HuH-7.5 (cell line): ENCODE measurements around the gene CMC1.

ENCODE experiments used
- DNase-seq: peaks from one replicate; pipeline ENCODE4 v3.0.0; 2011; ENCODE audit warnings: low spot score

Gene CMC1

DNA sequence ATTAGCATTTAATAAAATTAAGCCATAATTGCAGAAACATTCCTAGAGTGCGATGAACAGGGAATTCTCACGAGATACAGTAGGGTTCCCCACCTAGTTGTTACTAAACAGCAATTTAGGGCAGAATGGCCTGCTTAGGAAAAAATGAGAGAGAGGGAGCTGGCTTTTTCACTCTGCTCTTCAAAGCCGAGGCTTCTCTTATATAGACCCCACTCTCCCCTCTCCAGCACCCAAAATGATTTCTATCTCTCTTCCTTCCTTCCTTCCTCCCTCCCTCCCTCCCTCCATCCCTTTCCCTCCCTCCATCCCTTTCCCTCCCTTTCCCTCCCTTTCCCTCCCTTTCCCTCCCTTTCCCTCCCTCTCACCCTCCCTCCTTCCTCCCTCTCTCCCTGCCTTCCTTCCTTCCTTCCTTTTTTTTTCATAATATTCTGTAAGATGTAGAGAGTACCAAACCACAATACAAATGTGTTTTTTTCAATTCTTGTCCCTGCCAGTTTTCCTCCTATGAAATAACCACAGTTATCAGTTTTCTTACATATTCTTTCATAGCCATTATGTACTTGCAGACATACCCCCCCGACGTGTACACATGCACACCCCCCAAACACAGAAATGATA lies 59.0 kb downstream of the CMC1 start:
- no peak for DNase-seq

DNA sequence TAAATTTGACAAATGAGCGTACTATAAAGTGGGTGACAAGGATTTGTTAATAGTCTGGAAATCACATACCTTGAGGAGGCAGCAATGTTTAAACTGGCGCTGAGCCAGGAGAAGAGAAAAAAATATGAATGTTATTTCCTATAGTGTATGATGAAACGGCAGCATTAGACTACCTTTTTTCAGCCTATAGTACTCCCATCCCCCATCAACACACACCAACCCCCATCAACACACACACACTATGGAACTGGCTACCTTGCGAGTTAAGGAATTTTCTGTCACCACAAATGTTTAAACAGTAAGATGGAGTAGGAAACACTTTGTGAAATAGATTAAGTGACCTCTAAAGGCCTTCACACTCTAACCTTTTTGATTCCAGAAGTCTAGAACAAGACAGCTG lies 60.3 kb downstream of the CMC1 start:
- no peak for DNase-seq

GRCh38 chr3:28308196-28308595 lies 66.8 kb downstream of the CMC1 start:
- no peak for DNase-seq

- DNase-seq, result no peak
Measured at GRCh38 chr3:28315711-28316110, 74.3 kb downstream of the CMC1 start.

DNA sequence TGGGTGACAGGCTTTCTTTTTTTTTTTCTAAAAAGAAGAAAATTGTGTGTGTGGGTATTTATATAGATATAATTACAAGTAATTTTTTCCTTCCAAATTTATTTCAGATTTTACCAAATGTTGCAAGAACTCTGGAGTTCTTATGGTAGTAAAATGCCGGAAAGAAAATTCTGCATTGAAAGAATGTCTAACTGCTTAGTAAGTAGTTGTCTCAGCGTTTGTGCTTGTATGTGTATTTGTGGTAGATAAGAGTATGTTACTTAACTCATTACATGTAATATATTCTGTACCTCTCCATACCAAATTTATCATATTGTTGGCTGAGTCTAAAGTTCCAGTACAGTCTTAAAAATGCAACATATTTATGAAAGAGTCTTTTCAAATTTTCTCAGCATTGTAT lies 74.8 kb downstream of the CMC1 start:
- DNase-seq, result no peak

GRCh38 chr3:28317438-28318022 lies 76.1 kb downstream of the CMC1 start:
- peak; percentile 37 for DNase-seq

GRCh38 chr3:28320981-28321380 lies 79.6 kb downstream of the CMC1 start:
- DNase-seq, result no peak

GRCh38 chr3:28322464-28322863 lies 81.0 kb downstream of the CMC1 start:
- DNase-seq, result no peak

DNA sequence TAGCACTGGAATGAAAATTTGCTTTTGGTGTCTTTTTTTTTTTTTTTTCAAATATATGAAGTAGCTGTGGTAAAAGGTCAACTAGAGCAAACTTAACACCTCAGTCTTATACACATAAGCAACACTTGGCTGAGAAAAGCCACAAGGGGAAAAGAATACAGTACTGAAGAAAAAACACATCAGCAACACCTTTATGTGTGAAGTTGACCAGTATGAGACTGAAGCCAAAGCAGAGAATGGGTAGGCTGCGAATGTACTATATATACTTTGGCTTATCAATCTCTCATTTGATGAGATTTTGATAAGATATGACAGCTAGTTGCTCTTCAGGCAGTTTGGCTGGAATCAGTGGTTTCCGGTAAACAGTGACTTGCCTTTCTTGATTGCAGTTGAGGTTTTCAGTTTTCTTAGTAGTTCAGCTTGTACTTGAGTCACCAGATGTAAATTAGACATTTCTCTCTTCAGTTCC lies 85.1 kb downstream of the CMC1 start:
- no peak for DNase-seq

DNA sequence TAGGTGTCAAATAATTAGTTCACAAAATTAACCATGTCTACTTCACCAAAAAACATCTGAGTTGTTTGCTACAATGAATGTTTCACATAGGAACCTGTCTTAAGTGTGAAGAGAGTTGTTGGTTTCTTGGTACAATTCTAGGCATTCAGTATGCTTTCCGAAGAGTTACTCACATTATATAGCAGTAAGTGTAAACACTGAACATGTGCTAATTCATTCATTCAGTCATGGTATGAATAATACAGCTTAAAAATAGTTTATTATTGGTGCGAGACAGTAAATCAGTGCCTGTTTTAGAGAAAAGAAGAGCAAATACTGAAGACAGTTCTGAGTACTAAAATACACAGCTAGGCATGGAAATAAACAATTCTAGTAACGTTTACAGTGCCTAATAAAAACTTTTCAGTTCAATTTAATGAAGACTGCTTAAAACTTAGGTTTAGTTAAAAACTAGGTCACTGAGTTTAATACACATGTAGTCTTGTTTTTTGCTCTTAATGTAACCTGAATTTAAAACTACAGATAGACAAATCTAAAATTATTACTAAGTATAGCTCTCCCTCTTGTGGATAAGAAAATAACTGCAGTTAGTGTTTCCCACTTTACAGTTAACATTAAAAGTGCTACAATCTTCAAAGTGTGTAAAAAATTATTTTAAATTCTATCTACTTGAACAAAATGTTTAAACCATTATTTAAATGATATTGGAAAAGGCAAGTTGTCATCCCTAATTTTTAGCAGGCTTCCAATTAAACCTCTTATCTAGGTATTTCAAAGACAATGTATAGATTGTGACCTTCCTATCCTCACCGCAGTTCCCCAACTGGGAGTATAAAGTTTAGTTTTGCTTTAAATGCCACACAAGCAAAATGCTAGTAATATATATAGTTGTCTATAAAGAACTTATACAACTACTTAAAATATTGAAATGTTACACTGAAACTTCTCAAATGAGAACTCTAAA lies 87.1 kb downstream of the CMC1 start:
- DNase-seq, result no peak

DNA sequence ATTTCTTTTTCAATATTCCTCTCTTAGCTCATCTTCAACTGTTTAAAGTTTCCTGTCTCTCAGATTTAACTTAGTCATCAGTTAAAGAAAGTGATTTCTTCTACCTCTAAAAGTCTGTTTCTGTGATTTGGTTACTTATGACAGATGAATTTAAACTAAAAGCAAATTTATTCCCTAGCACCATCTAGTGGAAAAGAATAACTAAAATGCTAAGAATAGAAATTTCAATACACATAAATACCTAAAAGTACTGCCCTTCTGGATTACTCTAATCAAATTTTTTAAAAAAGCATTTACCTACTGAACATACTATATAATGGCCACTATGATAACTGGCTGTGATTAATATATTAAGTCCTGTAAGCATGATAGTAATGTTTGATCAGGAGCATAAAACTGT lies 93.1 kb downstream of the CMC1 start:
- no peak for DNase-seq

- DNase-seq, result no peak
Measured at GRCh38 chr3:28335246-28335645, 93.8 kb downstream of the CMC1 start.

- DNase-seq, result no peak
Measured at GRCh38 chr3:28337230-28337629, 95.8 kb downstream of the CMC1 start.

- no peak for DNase-seq
Measured at GRCh38 chr3:28343144-28343543, 101.7 kb downstream of the CMC1 start.

- DNase-seq, result no peak
Measured at GRCh38 chr3:28345690-28346089, 104.3 kb downstream of the CMC1 start.

- DNase-seq, result no peak
Measured at GRCh38 chr3:28347374-28348264, 106.2 kb downstream of the CMC1 start.

GRCh38 chr3:28348265-28348628 lies 106.8 kb downstream of the CMC1 start:
- no peak for DNase-seq

DNA sequence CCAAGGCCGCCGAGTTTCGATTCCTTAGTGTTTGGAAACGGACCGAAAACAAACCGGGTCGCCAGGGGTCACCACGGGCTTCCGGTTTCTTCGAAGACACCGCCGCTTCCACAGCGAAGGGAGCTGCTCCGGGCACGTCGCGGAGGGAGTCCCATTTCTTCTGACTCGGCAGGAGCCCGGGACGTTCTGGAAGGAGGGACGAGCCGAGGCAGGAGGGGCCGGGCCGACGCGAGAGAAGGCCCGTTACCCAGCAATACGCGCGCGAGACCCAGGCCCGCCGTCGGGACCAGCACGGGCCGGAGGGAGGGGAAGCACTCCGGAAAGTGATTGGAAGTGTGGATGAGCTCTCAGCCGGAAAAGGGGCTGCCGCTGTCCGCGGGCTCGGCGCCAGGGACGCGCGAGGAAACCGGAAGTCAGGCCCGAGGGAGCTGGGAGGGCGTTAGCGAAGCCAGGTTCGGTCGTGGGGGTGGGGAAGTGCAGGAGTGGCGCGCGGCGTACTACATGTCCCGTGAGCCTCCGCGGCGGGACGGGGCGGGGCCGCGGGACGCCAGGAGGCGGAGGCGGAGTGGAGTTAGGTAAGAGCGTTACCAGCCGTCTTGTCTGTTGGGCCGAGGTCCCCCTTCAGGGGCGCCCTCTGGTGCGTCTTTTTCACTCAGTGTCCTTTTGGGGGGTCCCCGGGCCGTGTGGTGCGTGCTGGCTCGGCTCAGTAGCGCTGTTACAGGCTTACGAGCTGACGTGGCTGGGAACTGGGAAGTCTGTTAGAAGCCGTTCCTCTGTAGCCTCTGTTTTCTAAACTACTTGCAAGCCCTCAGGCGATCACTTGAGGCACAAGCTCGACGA lies 107.4 kb downstream of the CMC1 start, which contains the start of the genes AZI2 and ZCWPW2:
AZI2 (minus strand) TSS at position 196 of the 840 bp plus-strand sequence. CDS start 8,207 bp downstream, outside the sequence.
ZCWPW2 (plus strand) TSS at position 93 of the 840 bp plus-strand sequence. CDS start 64,348 bp downstream, outside the sequence.
- DNase-seq, result peak; percentile 65

- no peak for DNase-seq
Measured at GRCh38 chr3:28349469-28350000, 108.1 kb downstream of the CMC1 start.
